ENCODE results near the gene BZW2. TPM values are rescaled to one million over a fixed set of nuclear protein-coding genes. Genes with fewer than 3 reads are reported as not detected.

BZW2 gene
- total RNA-seq (2013), result 17.1 TPM
- 10 to 100 TPM; 19.0 to 45.2 (median 36.4) TPM for polyA plus RNA-seq
- polyA minus RNA-seq, result 5.0 and 9.3 TPM in 2 replicates
- total RNA-seq, result 16.3 to 40.2 (median 31.8) reads per million in 11 experiments

- peaks cover 76% of the 10 kb centered on the region for H3K79me2 ChIP-seq (ENCODE audit: insufficient read depth, low read length)
- peak within 1 kb of the TSS; percentile 75 to 96 (median 86) for H3K4me3 ChIP-seq (replicated peaks in 1 of 3; ENCODE audit: low read depth in 2 of 3, low read length in 3 of 3)
- peaks cover 2 to 3% of the 10 kb centered on the region in 2 donors for H3K36me3 Mint-ChIP-seq
- no peaks in the 10 kb centered on the region for H3K9me3 Mint-ChIP-seq
- peak within 1 kb of the TSS; percentile 66 to 93 for H3K27ac ChIP-seq (ENCODE audit: low read depth in 1 of 2, low read length in 2 of 2)
- DNase-seq, result peak; percentile 92 to 94 (median 93)
- H3K36me3 ChIP-seq (replicated peaks in 1 of 2; ENCODE audit: control insufficient read depth in 1 of 2, insufficient read depth in 2 of 2, low read length in 2 of 2), result no peaks in the 10 kb centered on the region
- peak within 1 kb of the TSS; percentile 100 for H3K4me3 Mint-ChIP-seq
- peaks cover 28 to 38% of the 10 kb centered on the region in 2 donors for H3K4me1 ChIP-seq (ENCODE audit: control insufficient read depth in 1 of 2, insufficient read depth in 2 of 2, low read length in 2 of 2)
- H3K27me3 Mint-ChIP-seq (ENCODE audit: low read depth in 3 of 3), result no peaks in the 10 kb centered on the region
- H3K9me3 ChIP-seq (replicated peaks in 1 of 2; ENCODE audit: control insufficient read depth in 1 of 2, insufficient read depth in 1 of 2, low read length in 2 of 2), result no peaks in the 10 kb centered on the region
- H3K27me3 ChIP-seq (ENCODE audit: control insufficient read depth in 2 of 2, insufficient read depth in 2 of 2, low read length in 2 of 2), result no peaks in the 10 kb centered on the region
- H3K4me2 ChIP-seq (replicated peaks; ENCODE audit: extremely low read depth, low read length, poor library complexity, severe bottlenecking), result peak within 1 kb of the TSS; percentile 99
- peak within 1 kb of the TSS; percentile 91 to 99 (median 98) for H3K27ac Mint-ChIP-seq
- TF ChIP-seq CTCF (IDR thresholded peaks at IDR 0.05), result no peak
- under 1% methylated on average over 52 of the region's 73 CpGs for WGBS (ENCODE audit: insufficient coverage)
- H4K20me1 ChIP-seq (ENCODE audit: insufficient read depth, low read length), result peaks cover 29% of the 10 kb centered on the region
- peaks cover 44% of the 10 kb centered on the region for H3K4me1 Mint-ChIP-seq
- peak within 1 kb of the TSS; percentile 97 for H2AFZ ChIP-seq (ENCODE audit: insufficient read depth, low read depth, low read length, poor library complexity, severe bottlenecking)
- intact Hi-C loops (cut with micrococcal nuclease), result loop anchor here in 1 of 2 donors (2.0 kb wide), 1 partner anchor 17 kb away; no protein-coding TSS in a partner anchor
- H3K9ac ChIP-seq (ENCODE audit: insufficient read depth, low read length, poor library complexity, severe bottlenecking), result peak within 1 kb of the TSS; percentile 75
Observed at GRCh38 chr7:16645593-16646471, at the start of gene BZW2, which contains the start of gene ANKMY2. TSS of gene BZW2 (plus strand) at chr7:16646181. CDS start at chr7:16665444, 19,263 bp downstream. TSS of gene ANKMY2 (minus strand) at chr7:16645754. CDS start at chr7:16645573, 181 bp downstream.

GRCh38 chr7:16598015-16598414 lies 48.0 kb upstream of the BZW2 start:
- H3K27me3 ChIP-seq (ENCODE audit: control insufficient read depth in 2 of 2, insufficient read depth in 2 of 2, low read length in 2 of 2), result no peaks in the 10 kb centered on the region
- Mint-ChIP-seq H3K4me1 (no peaks in the 10 kb centered on the region), H3K27me3 (ENCODE audit: low read depth in 3 of 3) (no peaks in the 10 kb centered on the region), H3K36me3 (peaks cover 37 to 45% of the 10 kb centered on the region in 2 donors), H3K9me3 (peaks cover 0 to 2% (median 0%) of the 10 kb centered on the region in 7 donors), H3K4me3 (no peak overlapping the region), H3K27ac (no peak overlapping the region)
- no CpG with 5 or more reads among the region's 4 CpGs for WGBS (ENCODE audit: insufficient coverage)
- DNase-seq, result no peak
- no peak for TF ChIP-seq CTCF (IDR thresholded peaks at IDR 0.05)
- H3K4me1 ChIP-seq (ENCODE audit: control insufficient read depth in 1 of 2, insufficient read depth in 2 of 2, low read length in 2 of 2), result no peaks in the 10 kb centered on the region
- no peak overlapping the region for H3K4me2 ChIP-seq (replicated peaks; ENCODE audit: extremely low read depth, low read length, poor library complexity, severe bottlenecking)
- no peaks in the 10 kb centered on the region for H4K20me1 ChIP-seq (ENCODE audit: insufficient read depth, low read length)
- no peak overlapping the region for H2AFZ ChIP-seq (ENCODE audit: insufficient read depth, low read depth, low read length, poor library complexity, severe bottlenecking)
- no peak overlapping the region for H3K27ac ChIP-seq (ENCODE audit: low read depth in 1 of 2, low read length in 2 of 2)
- H3K79me2 ChIP-seq (ENCODE audit: insufficient read depth, low read length), result no peaks in the 10 kb centered on the region
- H3K36me3 ChIP-seq (replicated peaks in 1 of 2; ENCODE audit: control insufficient read depth in 1 of 2, insufficient read depth in 2 of 2, low read length in 2 of 2), result peaks cover 25 to 43% of the 10 kb centered on the region in 2 donors
- H3K4me3 ChIP-seq (replicated peaks in 1 of 3; ENCODE audit: low read depth in 2 of 3, low read length in 3 of 3), result no peak overlapping the region
- intact Hi-C loops (cut with micrococcal nuclease), result no loop called here
- no peak overlapping the region for H3K9ac ChIP-seq (ENCODE audit: insufficient read depth, low read length, poor library complexity, severe bottlenecking)
- no peaks in the 10 kb centered on the region for H3K9me3 ChIP-seq (replicated peaks in 1 of 2; ENCODE audit: control insufficient read depth in 1 of 2, insufficient read depth in 1 of 2, low read length in 2 of 2)
